ENCODE results near the gene HSPA9. TPM values are rescaled to one million over a fixed set of nuclear protein-coding genes. Genes with fewer than 3 reads are reported as not detected.
A peak's percentile ranks its signal among the peaks of the same experiment; 100 is the strongest.

The HSPA9 gene
- total and polyA plus RNA-seq, 2 of the 13 experiments (the other 11 are each of a cell fraction or from before 2014, with no cell fraction given): 165 to 478 TPM

GRCh38 chr5:138575194-138576015 is at the start of gene HSPA9 (continued):
- peak; percentile 80; the same call in 1 of the 2 replicates for TF ChIP-seq ZNF564 (CRISPR knock-in tag; IDR thresholded peaks at IDR 0.05)
- peak; percentile 30; the same call in 1 of the 2 replicates for TF ChIP-seq SP4 (CRISPR knock-in tag; IDR thresholded peaks at IDR 0.05)
- TF ChIP-seq ZNF761 (CRISPR knock-in tag; conservative IDR thresholded peaks at IDR 0.05): peak; percentile 39; the same call in 1 of the 2 replicates
- peak; percentile 50; the same call in 1 of the 2 replicates for TF ChIP-seq RERE (CRISPR knock-in tag; IDR thresholded peaks at IDR 0.05; ENCODE audit: low read depth)
- TF ChIP-seq ZMAT3 (CRISPR knock-in tag; conservative IDR thresholded peaks at IDR 0.05): peak; percentile 93
- peak; percentile 95 for TF ChIP-seq GMEB1 (CRISPR knock-in tag; IDR thresholded peaks at IDR 0.05; ENCODE audit: borderline replicate concordance)
- TF ChIP-seq POGK (CRISPR knock-in tag; conservative IDR thresholded peaks at IDR 0.05): peak; percentile 44; the same call in 1 of the 2 replicates
- peak; percentile 91 for TF ChIP-seq ZBTB14 (CRISPR knock-in tag; IDR thresholded peaks at IDR 0.05)
- peak; percentile 75 for TF ChIP-seq HNF1B (CRISPR knock-in tag; IDR thresholded peaks at IDR 0.05)
- 0 out of 2 replicates have a peak, but pooled peaks have one; percentile 57 for TF ChIP-seq ZNF816 (CRISPR knock-in tag; IDR thresholded peaks at IDR 0.05; ENCODE audit: borderline replicate concordance)
- 0 out of 2 replicates have a peak, but pooled peaks have one; percentile 78 for TF ChIP-seq ZNF235 (CRISPR knock-in tag; IDR thresholded peaks at IDR 0.05; ENCODE audit: borderline replicate concordance)
- peak; percentile 86 for TF ChIP-seq ELF1 (CRISPR knock-in tag; IDR thresholded peaks at IDR 0.05)
- no peak for TF ChIP-seq DPF2 (CRISPR knock-in tag; IDR thresholded peaks at IDR 0.05; ENCODE audit: borderline replicate concordance, low read depth)
- TF ChIP-seq ZNF577 (CRISPR knock-in tag; IDR thresholded peaks at IDR 0.05; ENCODE audit: borderline replicate concordance, low read depth): no peak
- TF ChIP-seq NCOR1 (IDR thresholded peaks at IDR 0.05; ENCODE audit: borderline replicate concordance, low read length): peak; percentile 32; the same call in 1 of the 2 replicates
